NT2/D1 (cell line): ENCODE measurements around the gene PROB1.

Source experiments
- DNase-seq: peaks from one replicate; pipeline ENCODE4 v3.0.0-alpha.2; 2011; ENCODE audit warnings: low read depth, low spot score
- H3K27me3 ChIP-seq: 2 replicates; pipeline ENCODE4 v1.6.0; 2011; ENCODE audit warnings: mild to moderate bottlenecking; ENCODE audit not compliant: insufficient read length, insufficient read depth
- H3K36me3 ChIP-seq: 2 replicates; pipeline ENCODE4 v1.6.1; 2011; ENCODE audit warnings: mild to moderate bottlenecking, low read length, mixed read lengths; ENCODE audit not compliant: insufficient read depth, insufficient read length
- H3K4me1 ChIP-seq: 2 replicates; pipeline ENCODE4 v1.5.1; 2011; ENCODE audit not compliant: insufficient read depth, insufficient read length
- H3K4me3 ChIP-seq: 2 replicates; pipeline ENCODE4 v1.5.1; 2011; ENCODE audit warnings: low read depth; ENCODE audit not compliant: insufficient read length
- H3K9ac ChIP-seq: 2 replicates; pipeline ENCODE4 v1.6.0; 2011; ENCODE audit warnings: low read depth; ENCODE audit not compliant: insufficient read length
- H3K9me3 ChIP-seq: 2 replicates; pipeline ENCODE4 v1.5.1; 2011; ENCODE audit warnings: mild to moderate bottlenecking, low read length; ENCODE audit not compliant: insufficient read depth
- SUZ12 ChIP-seq: IDR thresholded peaks from 2 replicates; pipeline ENCODE4 v1.6.1; 2011; ENCODE audit not compliant: insufficient read length, insufficient read depth; ENCODE audit errors: extremely low read depth
- YY1 ChIP-seq: IDR thresholded peaks from 2 replicates; pipeline ENCODE4 v1.6.1; 2011; ENCODE audit not compliant: insufficient read length, insufficient read depth
- ZNF274 ChIP-seq: IDR thresholded peaks from 2 replicates; pipeline ENCODE4 v1.6.1; 2011; ENCODE audit warnings: mild to moderate bottlenecking, low read depth, low read length

PROB1 gene

DNA sequence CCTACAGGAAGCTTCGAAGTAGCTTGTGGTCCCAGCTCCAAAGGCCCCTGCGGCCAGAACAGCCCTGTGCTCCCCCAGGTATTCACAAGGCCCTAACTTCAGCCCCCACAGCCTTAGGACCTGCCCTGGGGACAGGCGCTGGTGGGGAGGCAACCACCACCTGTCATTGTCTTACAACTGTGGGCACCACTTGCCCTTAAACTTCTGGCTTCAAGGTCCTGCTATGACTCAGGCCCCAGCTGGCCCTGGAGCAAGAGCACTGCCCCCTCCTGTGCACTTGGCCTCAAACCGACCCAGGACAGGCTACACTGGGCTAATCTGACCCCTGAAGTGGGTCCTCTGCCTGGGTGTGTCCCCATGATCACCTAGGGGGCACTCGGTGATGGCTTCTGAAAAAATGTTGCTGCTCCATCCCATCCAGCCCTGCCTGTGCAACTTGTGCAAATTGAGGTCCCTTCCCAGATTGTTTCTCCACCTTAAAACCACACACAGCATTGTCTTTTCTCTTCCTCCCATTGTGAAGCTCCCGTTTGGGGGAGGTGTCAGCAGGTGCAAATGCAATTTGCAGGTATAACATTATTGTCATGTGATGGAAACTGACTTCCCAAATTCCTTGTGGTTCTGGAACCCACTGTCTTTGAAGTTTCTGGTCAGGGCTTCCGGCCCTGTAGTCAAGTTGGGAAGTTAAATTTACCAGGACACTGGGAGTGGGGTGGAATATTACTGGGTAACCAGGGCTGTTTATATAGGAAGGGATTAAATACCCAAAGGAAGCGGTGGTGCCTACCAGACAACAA lies 1.1 kb upstream of the PROB1 start:
- Histone ChIP-seq H3K27me3 (peaks cover 16% of the 10 kb centered on the region), H3K9ac (peak overlapping the region; percentile 42), H3K9me3 (peaks cover 10% of the 10 kb centered on the region; the same call in 1 of the 2 replicates), H3K4me1 (peaks cover 11% of the 10 kb centered on the region), H3K4me3 (no peak overlapping the region), H3K36me3 (no peaks in the 10 kb centered on the region)
- no peak for DNase-seq
- TF ChIP-seq YY1: no peak
- no peak for TF ChIP-seq SUZ12
- no peak for TF ChIP-seq ZNF274

DNA sequence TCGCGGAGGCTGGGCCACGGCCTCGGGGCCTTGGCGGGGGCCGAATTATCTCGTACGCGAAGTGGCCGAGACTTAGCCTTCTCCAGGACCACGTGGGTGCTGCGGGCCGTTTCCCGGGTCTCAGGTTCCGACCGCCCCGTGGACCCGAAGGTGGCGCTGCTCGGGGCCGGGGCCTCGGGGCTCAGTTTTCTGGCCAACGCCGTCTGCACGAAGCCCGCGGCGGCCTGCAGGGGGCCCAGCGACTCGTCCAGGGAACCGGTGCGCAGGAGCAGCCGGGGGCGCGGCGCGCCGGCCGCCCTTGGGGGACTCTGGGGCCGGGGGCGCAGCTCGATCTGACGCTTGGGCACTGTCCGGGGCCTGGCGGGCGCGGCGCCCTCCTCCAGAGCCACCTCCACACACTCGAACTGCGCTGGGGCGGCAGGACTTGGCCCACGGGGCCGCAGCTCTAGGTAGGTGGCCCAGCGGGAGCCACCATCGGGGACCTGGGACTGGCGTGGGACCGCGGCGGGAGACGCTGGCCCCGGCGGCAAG lies 716 bp downstream of the PROB1 start:
- Histone ChIP-seq H3K9me3 (peaks cover 10% of the 10 kb centered on the region; the same call in 1 of the 2 replicates), H3K27me3 (peaks cover 16% of the 10 kb centered on the region), H3K9ac (peak overlapping the region; percentile 71), H3K4me3 (peak overlapping the region; percentile 33), H3K4me1 (peaks cover 11% of the 10 kb centered on the region), H3K36me3 (peaks cover 5% of the 10 kb centered on the region)
- DNase-seq: peak; percentile 43
- TF ChIP-seq SUZ12 (no peak), ZNF274 (no peak), YY1 (no peak)

DNA sequence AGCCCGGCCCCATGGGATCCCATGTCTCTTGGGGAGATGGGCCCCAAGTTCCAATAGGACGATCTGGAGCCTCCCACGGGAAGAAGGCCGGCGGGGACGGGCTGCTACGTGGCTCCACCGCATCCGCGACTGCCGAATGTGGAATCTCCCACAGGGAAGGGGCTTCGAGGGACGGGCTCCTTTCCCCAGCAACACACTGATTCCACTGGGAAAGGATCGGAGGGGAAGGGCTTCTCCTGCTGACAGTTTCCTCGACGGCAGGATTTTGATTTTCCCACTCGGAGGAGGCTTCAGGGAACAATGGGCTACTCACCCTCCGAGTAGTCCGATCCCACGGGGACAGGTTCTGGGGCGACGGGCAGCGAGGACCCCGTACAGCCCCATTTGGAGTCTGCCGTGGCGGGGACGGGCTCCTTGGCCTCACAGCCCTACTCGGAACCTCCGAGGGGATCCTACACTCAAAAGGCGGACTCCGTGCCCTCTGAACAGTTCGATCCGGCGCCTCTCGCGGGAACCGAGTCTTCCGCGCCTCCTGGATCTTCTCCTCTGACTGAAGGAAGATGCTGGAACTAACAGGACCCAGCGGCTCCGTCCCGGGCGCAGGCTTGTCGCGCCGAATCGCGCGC lies 1.3 kb downstream of the PROB1 start:
- peaks cover 10% of the 10 kb centered on the region; the same call in 1 of the 2 replicates for H3K9me3 ChIP-seq
- no peak for DNase-seq
- peaks cover 5% of the 10 kb centered on the region for H3K36me3 ChIP-seq
- peaks cover 16% of the 10 kb centered on the region for H3K27me3 ChIP-seq
- peak overlapping the region; percentile 33 for H3K4me3 ChIP-seq
- H3K4me1 ChIP-seq: peaks cover 11% of the 10 kb centered on the region
- TF ChIP-seq ZNF274 (no peak), YY1 (no peak), SUZ12 (no peak)
- H3K9ac ChIP-seq: peak overlapping the region; percentile 71

DNA sequence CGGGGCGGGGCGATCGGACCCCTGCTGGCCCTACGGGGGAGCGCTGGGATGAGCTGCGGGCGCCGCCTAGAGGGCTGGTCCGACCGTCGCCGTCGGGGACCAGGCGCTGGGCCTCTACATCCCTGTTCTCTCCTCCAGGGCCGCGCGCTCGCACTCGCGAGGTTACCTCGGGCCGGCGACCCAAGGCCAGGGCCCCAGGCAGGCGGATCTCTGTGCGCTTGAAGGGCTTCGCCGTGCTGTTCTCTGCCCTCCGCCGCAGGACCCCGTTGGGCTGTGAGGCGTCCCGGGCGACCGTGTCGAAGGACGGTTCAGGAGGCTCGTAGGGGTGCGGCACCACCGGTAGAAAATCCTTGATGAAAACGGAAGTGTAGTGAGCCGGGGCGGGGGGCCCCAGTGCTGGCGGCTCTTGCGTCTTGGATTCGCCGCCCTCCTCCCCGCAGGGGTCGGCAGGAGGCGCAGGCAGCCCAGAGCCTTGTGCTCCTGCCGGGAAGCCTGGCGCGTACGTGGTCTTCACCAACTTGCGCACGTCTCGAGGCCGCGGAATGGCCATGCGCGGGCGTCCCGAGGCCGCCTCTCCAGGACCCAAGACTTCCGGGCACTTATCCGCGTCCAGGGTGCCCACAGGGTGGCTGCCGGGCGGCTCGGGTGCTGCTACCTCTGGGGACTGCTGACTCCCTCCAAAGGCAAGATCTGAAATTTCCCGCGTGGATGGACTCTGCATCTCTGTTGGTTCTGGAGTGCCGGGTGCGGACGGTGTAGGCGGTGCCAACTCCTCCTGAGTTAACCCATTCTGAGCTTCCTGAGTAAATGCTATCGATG lies 2.0 kb downstream of the PROB1 start:
- DNase-seq: no peak
- H3K9ac ChIP-seq: peak overlapping the region; percentile 71
- peaks cover 5% of the 10 kb centered on the region for H3K36me3 ChIP-seq
- H3K4me3 ChIP-seq: peak overlapping the region; percentile 33
- peaks cover 10% of the 10 kb centered on the region; the same call in 1 of the 2 replicates for H3K9me3 ChIP-seq
- TF ChIP-seq YY1: no peak
- no peak for TF ChIP-seq SUZ12
- peaks cover 13% of the 10 kb centered on the region for H3K4me1 ChIP-seq
- peaks cover 16% of the 10 kb centered on the region for H3K27me3 ChIP-seq

DNA sequence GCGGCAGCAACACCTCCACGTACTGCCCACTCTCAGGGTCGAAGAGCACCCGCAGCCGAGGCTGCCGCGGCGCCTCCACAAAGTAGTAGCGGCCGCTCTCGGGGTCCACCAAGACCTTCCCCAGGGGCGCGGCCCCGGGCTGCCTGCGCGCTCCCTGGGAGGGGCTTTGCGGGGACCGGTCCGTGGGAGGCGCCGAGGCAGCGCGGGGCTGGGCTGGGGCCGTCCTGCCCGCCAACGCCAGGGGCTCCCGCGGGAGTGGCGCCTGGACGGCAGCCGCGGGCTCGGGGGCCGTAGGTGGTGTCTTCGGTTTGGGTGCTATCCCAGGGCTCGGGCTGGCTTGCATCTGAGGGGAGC lies 2.6 kb downstream of the PROB1 start:
- no peak for TF ChIP-seq ZNF274
- TF ChIP-seq SUZ12: no peak
- TF ChIP-seq YY1: no peak
- H3K4me1 ChIP-seq: peaks cover 14% of the 10 kb centered on the region
- no peak for DNase-seq
- H3K4me3 ChIP-seq: peak overlapping the region; percentile 33
- peaks cover 10% of the 10 kb centered on the region; the same call in 1 of the 2 replicates for H3K9me3 ChIP-seq
- peaks cover 5% of the 10 kb centered on the region for H3K36me3 ChIP-seq
- H3K9ac ChIP-seq: no peak overlapping the region
- peaks cover 16% of the 10 kb centered on the region for H3K27me3 ChIP-seq

DNA sequence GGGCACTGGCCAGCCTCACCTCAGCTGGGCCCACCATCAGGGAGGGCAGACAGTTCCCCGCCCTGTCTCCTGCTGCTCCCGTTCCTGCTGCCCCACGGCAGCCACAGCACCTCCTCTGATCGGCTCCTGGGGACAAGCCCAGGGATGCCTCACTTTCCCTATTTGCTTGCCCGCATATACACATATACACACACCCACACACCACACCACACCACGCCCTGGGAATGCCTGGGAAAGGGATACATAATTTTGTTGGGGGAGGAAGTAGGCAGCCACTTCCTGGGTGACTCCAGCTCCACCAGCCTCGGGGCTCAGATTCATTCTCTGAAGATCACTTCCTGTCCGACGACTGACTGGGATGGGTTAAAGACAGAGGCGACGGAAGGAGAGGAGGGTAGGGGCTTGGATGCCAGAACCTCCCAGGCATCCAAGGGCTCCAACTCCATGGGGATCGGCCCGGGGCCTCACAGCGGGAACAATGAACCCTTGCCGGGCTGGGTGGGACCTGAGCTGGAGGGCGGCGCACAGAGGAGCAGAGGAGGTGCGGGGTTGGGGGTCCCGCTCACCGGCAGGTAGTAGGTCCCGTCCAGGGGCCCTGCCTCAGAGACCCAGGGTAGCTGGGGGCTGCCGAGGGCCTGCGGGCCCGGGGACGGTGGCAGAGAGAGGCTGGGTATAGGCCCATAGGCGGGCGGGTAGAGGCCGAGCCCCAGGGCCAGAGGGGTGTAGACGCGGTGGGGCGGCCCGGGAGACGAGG lies 3.2 kb downstream of the PROB1 start:
- TF ChIP-seq YY1: no peak
- TF ChIP-seq SUZ12: no peak
- TF ChIP-seq ZNF274: no peak
- no peak for DNase-seq
- Histone ChIP-seq H3K27me3 (peaks cover 16% of the 10 kb centered on the region), H3K9me3 (peaks cover 10% of the 10 kb centered on the region; the same call in 1 of the 2 replicates), H3K9ac (no peak overlapping the region), H3K4me1 (peaks cover 14% of the 10 kb centered on the region), H3K4me3 (no peak overlapping the region), H3K36me3 (peaks cover 5% of the 10 kb centered on the region)
